GM18526 (cell line): ENCODE results near the gene REM2.

Experiments
- POLR2A ChIP-seq: IDR thresholded peaks from 3 replicates; pipeline ENCODE4 v1.6.1; 2011; ENCODE audit not compliant: insufficient read length; ENCODE audit errors: extremely low read depth

REM2 gene

DNA sequence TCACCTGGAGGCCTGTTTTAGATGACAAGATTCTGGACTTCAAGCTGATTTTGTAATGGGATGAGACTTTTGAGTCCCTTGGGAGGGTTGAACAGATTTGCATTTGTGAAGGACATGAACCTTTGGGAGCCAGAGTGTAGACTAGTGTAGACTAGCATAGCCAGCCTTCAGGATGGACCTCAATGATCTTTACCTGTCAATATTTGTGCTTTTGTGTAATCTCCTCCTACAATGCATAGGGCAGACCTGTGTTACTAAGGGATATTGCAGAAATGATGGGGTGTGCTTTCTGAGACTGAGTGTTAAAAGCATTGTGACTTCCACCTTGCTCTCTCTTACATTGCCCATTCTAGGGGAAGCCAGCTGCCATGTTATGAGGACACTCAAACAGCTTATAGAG is 21.4 kb upstream of the REM2 start:
- no peak for TF ChIP-seq POLR2A

DNA sequence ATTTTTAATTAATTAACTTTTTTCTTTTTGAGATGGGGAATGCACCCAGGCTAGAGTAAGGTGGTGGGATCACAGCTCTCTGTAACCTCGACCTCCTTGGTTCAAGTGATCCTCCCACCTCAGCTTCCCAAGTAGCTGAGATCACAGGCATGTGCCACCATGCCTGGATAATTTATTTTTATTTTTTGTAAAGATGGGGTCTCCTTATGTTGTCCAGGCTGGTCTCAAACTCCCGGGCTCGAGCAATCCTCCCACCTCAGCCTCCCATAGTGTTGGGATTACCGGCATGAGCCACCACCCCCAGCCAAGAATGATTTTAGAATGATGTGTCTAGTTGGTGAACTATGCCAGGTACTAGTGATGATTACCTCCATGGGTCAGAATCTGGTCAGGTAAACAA is 18.0 kb upstream of the REM2 start:
- no peak for TF ChIP-seq POLR2A

DNA sequence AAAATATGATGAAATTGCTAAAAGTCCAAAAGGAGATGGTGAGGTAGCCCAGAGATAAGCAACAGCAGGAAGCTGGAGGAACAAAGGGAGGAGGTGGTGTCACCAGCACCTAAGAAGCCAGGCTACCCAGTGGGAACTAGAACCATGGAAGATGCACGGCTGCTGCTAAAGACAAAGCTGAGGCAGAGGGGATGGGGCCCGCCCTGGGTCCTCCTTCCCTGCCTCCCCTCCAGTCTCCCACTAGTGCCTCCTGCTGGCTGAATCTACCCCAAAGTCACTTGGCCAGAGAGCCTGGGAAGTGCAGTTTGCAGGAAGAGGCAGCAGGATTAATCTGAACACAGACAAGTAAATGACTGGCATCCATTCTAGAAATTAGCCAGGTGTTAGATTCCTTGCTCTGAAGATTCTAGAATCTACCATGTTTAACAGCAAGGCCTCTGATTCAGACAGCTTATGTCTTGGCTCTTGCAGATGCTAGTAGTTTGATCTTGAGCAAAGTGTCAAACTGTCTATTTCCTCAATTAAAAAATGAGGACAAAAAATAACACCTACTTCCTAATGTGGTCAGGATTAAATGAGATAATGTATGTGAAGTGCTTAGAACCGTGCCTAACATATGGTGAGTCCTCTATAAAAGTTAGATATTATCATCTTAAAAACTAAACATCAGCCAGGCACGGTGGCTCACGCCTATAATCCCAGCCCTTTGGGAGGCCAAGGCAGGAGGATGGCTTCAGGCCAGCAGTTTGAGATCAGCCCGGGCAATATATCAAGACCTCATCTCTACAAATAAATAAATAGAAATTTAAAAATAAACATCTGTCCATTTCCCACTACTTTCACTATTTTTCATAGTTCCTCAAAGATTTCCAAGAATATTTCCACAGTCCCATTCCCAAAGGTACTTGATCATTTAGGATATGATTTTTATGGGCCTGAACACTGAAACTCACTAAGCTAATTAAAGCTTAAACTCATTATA is 17.3 kb upstream of the REM2 start:
- no peak for TF ChIP-seq POLR2A

DNA sequence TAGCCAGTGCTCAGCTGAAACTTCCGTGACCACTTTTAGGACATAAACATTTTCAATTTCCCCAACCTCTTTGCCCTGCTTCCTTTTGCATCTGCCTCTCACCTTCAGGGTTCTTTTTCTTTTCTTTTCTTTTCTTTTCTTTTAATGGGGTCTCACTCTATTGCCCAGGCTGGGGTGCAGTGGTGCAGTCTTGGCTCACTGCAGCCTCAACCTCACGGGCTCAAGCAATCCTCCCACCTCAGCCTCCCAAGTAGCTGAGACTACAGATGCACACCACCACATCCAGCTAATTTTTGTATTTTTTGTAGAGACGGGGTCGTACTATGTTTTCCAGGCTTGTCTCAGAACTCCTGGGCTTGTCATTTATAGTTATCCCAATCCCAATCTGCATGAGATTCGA is 16.1 kb upstream of the REM2 start:
- TF ChIP-seq POLR2A = no peak

DNA sequence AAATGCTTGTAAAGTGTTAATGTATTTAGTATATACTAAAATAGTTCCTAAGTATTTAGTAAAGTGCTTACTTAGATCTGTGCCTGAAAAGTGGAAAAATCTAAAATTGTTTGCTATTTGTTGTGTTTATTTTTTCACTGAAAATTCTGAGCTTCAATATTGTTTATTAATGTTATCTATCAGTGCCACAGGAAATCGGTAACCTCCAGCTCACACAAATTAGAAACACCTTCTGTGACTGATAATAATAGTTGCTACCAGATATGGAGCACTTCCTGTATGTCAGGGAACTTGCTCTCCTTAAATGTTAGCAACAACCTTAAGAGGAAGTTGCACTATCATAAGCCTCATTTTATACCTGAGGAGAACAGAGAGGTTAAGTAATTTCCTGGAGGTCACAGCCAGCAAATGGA is 12.2 kb upstream of the REM2 start:
- TF ChIP-seq POLR2A = no peak

DNA sequence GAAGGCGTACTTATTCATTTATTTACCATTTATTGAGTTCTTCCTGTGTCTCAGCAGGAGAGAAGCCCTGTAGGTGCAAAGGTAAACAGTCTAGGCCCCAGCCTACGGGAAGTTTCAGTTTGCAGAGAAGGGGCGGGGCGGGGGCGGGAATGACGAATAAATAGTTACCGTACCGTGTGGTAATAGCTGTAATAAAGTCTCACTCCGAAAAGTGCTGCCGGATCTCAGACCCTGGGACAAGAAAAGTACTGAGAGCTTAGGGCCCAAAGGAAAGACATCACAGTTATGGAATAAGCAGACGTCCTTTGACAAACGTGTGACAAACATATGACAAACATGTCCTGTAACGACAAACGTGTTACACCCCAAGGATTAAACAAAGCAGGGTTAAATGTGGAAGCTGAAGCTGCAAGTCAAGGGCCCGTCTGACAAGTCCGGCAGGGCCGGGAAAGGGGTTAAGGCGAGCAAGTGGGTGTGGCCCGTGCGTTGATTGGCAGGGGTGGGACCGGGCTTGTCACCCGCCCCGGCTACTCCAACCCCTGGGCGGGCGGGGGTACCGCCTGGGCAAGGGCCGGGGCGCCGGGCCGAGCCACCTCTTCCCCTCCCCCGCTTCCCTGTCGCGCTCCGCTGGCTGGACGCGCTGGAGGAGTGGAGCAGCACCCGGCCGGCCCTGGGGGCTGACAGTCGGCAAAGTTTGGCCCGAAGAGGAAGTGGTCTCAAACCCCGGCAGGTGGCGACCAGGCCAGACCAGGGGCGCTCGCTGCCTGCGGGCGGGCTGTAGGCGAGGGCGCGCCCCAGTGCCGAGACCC is 11.6 kb upstream of the REM2 start, which contains the start of gene LRP10:
Gene LRP10 (plus strand): TSS at position 517 of the 809 bp plus-strand sequence. CDS start 564 bp downstream, outside the sequence.
- TF ChIP-seq POLR2A = peak; percentile 68

DNA sequence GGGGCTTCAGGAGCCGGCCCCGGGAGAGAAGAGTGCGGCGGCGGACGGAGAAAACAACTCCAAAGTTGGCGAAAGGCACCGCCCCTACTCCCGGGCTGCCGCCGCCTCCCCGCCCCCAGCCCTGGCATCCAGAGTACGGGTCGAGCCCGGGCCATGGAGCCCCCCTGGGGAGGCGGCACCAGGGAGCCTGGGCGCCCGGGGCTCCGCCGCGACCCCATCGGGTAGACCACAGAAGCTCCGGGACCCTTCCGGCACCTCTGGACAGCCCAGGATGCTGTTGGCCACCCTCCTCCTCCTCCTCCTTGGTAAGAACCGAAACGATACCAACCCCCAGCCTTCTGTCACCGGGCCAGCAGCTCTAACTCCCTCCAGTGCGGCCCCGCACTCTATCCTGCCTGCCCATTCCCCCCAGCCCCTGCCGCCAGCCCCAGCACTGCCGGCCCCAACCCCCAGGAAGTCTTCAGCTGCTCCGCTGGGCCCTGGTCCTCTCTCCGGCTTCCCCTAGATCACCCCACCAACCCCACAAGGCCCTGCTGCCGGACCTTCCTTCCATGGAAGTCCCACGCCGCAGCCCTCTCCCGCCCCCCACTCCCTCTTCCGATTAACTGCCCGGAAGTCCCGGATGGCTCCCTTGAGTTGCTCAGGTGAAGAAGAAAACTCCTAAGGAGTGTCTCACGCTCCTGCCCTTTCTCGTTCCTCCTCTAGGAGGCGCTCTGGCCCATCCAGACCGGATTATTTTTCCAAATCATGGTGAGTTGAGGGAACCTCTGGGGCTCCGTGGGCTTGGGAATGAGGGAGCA is 10.8 kb upstream of the REM2 start:
- no peak for TF ChIP-seq POLR2A

DNA sequence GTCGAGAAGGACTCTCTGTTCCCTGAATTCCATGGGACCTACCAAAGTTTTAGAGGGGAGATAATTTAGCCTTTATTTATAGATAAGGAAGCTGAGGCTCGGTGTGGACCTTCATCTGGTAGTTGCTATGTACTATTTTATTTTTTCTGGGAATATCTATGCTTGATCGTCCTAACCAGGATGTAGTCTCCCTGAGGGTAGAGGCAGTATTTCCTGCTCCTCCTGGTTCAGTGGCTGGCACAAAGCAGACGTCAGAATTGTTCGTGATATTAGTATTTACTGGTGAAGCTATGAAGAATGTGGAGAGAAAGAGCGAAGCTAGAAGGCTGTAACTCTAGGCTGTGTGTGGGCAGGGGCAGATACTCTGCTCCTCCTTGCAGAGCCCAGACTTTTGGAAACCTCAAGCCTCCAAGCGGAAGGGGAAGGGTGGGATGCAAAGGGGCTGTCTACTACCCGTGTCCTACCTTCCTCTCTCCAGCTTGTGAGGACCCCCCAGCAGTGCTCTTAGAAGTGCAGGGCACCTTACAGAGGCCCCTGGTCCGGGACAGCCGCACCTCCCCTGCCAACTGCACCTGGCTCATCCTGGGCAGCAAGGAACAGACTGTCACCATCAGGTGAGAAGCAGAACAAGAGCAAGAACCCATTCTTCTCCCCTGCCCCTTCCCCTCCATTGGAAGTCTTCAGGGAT is 10.0 kb upstream of the REM2 start:
- TF ChIP-seq POLR2A = no peak

DNA sequence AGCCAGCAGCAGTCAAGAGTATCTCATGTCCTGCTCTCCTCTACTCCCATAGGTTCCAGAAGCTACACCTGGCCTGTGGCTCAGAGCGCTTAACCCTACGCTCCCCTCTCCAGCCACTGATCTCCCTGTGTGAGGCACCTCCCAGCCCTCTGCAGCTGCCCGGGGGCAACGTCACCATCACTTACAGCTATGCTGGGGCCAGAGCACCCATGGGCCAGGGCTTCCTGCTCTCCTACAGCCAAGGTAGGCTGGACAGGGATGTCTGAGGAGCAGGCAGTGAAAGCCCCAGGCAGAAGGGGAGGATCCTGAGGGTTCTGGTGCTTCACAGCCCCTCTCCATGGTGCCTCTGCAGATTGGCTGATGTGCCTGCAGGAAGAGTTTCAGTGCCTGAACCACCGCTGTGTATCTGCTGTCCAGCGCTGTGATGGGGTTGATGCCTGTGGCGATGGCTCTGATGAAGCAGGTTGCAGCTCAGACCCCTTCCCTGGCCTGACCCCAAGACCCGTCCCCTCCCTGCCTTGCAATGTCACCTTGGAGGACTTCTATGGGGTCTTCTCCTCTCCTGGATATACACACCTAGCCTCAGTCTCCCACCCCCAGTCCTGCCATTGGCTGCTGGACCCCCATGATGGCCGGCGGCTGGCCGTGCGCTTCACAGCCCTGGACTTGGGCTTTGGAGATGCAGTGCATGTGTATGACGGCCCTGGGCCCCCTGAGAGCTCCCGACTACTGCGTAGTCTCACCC is 7.8 kb upstream of the REM2 start:
- no peak for TF ChIP-seq POLR2A

DNA sequence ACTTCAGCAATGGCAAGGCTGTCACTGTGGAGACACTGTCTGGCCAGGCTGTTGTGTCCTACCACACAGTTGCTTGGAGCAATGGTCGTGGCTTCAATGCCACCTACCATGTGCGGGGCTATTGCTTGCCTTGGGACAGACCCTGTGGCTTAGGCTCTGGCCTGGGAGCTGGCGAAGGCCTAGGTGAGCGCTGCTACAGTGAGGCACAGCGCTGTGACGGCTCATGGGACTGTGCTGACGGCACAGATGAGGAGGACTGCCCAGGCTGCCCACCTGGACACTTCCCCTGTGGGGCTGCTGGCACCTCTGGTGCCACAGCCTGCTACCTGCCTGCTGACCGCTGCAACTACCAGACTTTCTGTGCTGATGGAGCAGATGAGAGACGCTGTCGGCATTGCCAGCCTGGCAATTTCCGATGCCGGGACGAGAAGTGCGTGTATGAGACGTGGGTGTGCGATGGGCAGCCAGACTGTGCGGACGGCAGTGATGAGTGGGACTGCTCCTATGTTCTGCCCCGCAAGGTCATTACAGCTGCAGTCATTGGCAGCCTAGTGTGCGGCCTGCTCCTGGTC is 7.2 kb upstream of the REM2 start:
- TF ChIP-seq POLR2A = no peak

DNA sequence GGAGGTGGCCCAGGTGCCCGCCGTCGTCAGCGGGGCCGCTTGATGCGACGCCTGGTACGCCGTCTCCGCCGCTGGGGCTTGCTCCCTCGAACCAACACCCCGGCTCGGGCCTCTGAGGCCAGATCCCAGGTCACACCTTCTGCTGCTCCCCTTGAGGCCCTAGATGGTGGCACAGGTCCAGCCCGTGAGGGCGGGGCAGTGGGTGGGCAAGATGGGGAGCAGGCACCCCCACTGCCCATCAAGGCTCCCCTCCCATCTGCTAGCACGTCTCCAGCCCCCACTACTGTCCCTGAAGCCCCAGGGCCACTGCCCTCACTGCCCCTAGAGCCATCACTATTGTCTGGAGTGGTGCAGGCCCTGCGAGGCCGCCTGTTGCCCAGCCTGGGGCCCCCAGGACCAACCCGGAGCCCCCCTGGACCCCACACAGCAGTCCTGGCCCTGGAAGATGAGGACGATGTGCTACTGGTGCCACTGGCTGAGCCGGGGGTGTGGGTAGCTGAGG is 6.0 kb upstream of the REM2 start:
- TF ChIP-seq POLR2A = no peak

DNA sequence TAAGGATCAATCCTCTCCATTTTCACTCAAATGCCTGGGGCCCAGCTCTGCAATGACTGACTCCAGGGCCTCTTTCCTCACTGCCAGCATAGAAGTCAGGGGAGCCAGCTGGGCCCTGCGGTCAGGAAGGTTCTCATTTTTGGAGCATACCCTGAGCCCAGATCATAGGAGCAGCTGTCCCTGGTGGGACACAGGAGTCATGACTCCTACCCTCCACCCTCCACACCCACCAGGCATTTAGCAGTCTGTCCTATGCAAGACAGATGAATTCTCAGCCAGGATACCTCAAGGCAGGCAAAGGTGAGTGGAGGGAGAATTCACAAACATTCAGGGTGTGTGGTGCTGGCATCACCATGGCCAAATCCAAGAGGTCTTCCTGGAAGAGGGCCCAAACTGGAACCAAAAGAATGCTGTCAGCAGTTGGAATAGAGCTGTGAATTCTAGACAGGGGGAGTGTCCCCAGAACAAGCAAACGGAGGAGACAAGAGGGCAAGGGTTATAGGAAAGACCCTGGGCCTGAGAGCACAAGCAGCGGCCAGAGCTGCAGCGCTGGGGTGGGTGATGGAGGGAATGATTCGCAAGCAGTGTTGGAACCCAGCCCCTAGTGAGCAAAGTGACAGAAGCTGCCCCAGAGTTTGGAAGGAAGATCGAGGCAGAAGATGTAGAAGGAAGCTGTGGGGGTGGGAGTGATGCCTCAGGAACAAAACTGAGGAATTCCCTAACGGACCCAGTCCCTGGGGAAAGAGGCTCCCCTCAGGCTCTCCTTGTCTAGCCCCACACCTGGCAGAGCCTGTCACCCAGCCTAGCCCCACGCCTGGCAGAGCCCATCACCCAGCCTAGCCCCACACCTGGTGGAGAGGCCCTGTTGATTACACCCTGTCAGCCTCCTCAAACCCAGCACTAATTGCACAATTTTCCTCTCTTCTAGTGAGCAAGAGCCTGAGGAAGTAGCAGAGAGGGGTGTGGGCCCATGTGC is 4.5 kb upstream of the REM2 start:
- TF ChIP-seq POLR2A = no peak

DNA sequence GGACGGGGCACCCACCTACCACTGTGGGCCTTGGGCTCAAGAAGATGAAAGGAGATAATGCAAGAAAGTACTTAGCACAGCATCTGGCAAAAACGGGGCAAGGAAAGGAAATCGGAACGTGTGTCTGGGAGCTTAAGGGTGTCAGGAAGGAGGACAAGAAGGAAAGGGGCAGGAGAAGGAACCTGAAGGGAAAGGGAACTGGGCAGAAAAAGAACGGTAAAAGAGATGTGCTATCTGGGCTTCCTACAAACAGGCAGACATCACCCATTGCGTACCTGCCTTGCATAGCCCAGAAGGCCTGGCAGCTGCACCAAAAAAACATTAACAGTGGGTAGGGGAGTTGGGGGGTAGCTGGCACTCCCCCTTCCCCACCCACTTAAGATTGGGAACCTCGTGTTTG is 958 bp upstream of the REM2 start:
- TF ChIP-seq POLR2A = no peak
